ENCODE results near the gene LARGE1.

DNA sequence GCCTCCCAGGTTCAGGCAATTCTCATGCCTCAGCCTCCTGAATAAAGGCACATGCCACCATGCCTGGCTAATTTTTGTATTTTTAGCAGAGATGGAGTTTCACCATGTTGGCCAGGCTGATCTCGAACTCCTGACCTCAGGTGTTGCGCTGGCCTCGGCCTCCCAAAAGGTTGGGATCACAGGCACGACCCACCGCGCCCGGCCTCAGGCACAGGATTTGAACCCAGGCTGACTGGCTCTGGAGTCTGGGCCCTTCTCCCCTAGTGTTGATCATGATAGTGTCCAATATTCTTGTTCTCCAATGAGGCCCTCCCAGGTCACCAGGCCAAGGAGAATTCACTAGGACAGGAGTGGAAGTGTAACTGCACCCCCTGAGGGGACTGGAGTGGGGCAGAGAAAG, 401.9 kb downstream of the LARGE1 start:
- TF ChIP-seq, protein P1, sequence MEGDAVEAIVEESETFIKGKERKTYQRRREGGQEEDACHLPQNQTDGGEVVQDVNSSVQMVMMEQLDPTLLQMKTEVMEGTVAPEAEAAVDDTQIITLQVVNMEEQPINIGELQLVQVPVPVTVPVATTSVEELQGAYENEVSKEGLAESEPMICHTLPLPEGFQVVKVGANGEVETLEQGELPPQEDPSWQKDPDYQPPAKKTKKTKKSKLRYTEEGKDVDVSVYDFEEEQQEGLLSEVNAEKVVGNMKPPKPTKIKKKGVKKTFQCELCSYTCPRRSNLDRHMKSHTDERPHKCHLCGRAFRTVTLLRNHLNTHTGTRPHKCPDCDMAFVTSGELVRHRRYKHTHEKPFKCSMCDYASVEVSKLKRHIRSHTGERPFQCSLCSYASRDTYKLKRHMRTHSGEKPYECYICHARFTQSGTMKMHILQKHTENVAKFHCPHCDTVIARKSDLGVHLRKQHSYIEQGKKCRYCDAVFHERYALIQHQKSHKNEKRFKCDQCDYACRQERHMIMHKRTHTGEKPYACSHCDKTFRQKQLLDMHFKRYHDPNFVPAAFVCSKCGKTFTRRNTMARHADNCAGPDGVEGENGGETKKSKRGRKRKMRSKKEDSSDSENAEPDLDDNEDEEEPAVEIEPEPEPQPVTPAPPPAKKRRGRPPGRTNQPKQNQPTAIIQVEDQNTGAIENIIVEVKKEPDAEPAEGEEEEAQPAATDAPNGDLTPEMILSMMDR (IDR thresholded peaks at IDR 0.05; ENCODE audit: insufficient read depth, low read length, poor library complexity, severe bottlenecking): no peak
- no peak for TF ChIP-seq EZH2phosphoT487 (conservative IDR thresholded peaks at IDR 0.05; ENCODE audit: low read length)

Data from SU-DHL-6 (cell line).